Chondrocyte (in vitro differentiated cells): Measurements from ENCODE around the gene CPA1. TPM values are rescaled to one million over a fixed set of nuclear protein-coding genes. Genes with fewer than 3 reads are reported as not detected.

ENCODE experiments used
- DNase-seq: peaks from one replicate; pipeline ENCODE4 v3.0.0; 2021; ENCODE audit warnings: mixed read lengths, low spot score
- H3K27ac Mint-ChIP-seq: one replicate; pipeline ENCODE4 v1.8.0; 2021; ENCODE audit warnings: mild to moderate bottlenecking, moderate library complexity, mixed read lengths; ENCODE audit not compliant: unreplicated experiment
- H3K27me3 Mint-ChIP-seq: 2 replicates; pipeline ENCODE4 v1.8.0; 2021; ENCODE audit warnings: low read depth, mixed read lengths
- H3K36me3 Mint-ChIP-seq: 2 replicates; pipeline ENCODE4 v1.8.0; 2021; ENCODE audit warnings: low read depth, mixed read lengths
- H3K4me1 Mint-ChIP-seq: 2 replicates; pipeline ENCODE4 v1.8.0; 2021; ENCODE audit warnings: low read depth, mild to moderate bottlenecking, mixed read lengths
- H3K4me3 Mint-ChIP-seq: one replicate; pipeline ENCODE4 v1.8.0; 2021; ENCODE audit warnings: mild to moderate bottlenecking, moderate library complexity, mixed read lengths; ENCODE audit not compliant: unreplicated experiment
- H3K9me3 Mint-ChIP-seq: 2 replicates; pipeline ENCODE4 v1.8.0; 2021; ENCODE audit warnings: low read depth, mixed read lengths
- CTCF ChIP-seq: fragments of 200-600 bp; sonication (generic); IDR thresholded peaks from 2 replicates; pipeline ENCODE4 v1.5.0; 2021; ENCODE audit warnings: antibody characterized with exemption, mild to moderate bottlenecking, moderate library complexity
- total RNA-seq: library from RNA; stranded (reverse); gene quantifications from 3 replicates; pipeline ENCODE4 v1.2.1, GENCODE V29; 2021

Gene CPA1
- total RNA-seq, 1 donor from 2014 or later, result 0.20 TPM

GRCh38 chr7:130400120-130400572 lies 19.9 kb downstream of the CPA1 start:
- no peak for TF ChIP-seq CTCF
- Mint-ChIP-seq H3K9me3 (no peaks in the 10 kb centered on the region), H3K27ac (peak overlapping the region; percentile 96), H3K36me3 (peaks cover 8% of the 10 kb centered on the region), H3K4me3 (no peak overlapping the region), H3K4me1 (peaks cover 60% of the 10 kb centered on the region), H3K27me3 (no peaks in the 10 kb centered on the region)
- no peak for DNase-seq

- no peaks in the 10 kb centered on the region for H3K27me3 Mint-ChIP-seq
- H3K4me3 Mint-ChIP-seq, result no peak overlapping the region
- no peaks in the 10 kb centered on the region for H3K9me3 Mint-ChIP-seq
- H3K36me3 Mint-ChIP-seq, result peaks cover 8% of the 10 kb centered on the region
- DNase-seq, result no peak
- no peak for TF ChIP-seq CTCF
- H3K27ac Mint-ChIP-seq, result peak overlapping the region; percentile 96
- H3K4me1 Mint-ChIP-seq, result peaks cover 53% of the 10 kb centered on the region
Observed at GRCh38 chr7:130401101-130401500, 20.8 kb downstream of the CPA1 start.

GRCh38 chr7:130401578-130401977 lies 21.3 kb downstream of the CPA1 start:
- Mint-ChIP-seq H3K4me3 (no peak overlapping the region), H3K36me3 (peaks cover 8% of the 10 kb centered on the region), H3K27me3 (no peaks in the 10 kb centered on the region), H3K4me1 (peaks cover 48% of the 10 kb centered on the region), H3K9me3 (no peaks in the 10 kb centered on the region), H3K27ac (peak overlapping the region; percentile 8)
- TF ChIP-seq CTCF, result no peak
- no peak for DNase-seq

- no peak for TF ChIP-seq CTCF
- no peaks in the 10 kb centered on the region for H3K27me3 Mint-ChIP-seq
- H3K4me3 Mint-ChIP-seq, result no peak overlapping the region
- peaks cover 5% of the 10 kb centered on the region for H3K36me3 Mint-ChIP-seq
- H3K27ac Mint-ChIP-seq, result no peak overlapping the region
- H3K9me3 Mint-ChIP-seq, result no peaks in the 10 kb centered on the region
- peaks cover 26% of the 10 kb centered on the region for H3K4me1 Mint-ChIP-seq
- DNase-seq, result no peak
Observed at GRCh38 chr7:130405003-130405402, 24.7 kb downstream of the CPA1 start.

- TF ChIP-seq CTCF, result no peak
- H3K27me3 Mint-ChIP-seq, result no peaks in the 10 kb centered on the region
- H3K27ac Mint-ChIP-seq, result peak overlapping the region; percentile 61
- peaks cover 15% of the 10 kb centered on the region for H3K4me1 Mint-ChIP-seq
- DNase-seq, result no peak
- no peaks in the 10 kb centered on the region for H3K9me3 Mint-ChIP-seq
- no peak overlapping the region for H3K4me3 Mint-ChIP-seq
- no peaks in the 10 kb centered on the region for H3K36me3 Mint-ChIP-seq
Observed at GRCh38 chr7:130409067-130409711, 28.9 kb downstream of the CPA1 start.
